Measurements from ENCODE around the gene PITPNM1.

PITPNM1 gene

GRCh38 chr11:67525275-67525976 is 20.3 kb upstream of the PITPNM1 start:
- TF ChIP-seq, protein P1, sequence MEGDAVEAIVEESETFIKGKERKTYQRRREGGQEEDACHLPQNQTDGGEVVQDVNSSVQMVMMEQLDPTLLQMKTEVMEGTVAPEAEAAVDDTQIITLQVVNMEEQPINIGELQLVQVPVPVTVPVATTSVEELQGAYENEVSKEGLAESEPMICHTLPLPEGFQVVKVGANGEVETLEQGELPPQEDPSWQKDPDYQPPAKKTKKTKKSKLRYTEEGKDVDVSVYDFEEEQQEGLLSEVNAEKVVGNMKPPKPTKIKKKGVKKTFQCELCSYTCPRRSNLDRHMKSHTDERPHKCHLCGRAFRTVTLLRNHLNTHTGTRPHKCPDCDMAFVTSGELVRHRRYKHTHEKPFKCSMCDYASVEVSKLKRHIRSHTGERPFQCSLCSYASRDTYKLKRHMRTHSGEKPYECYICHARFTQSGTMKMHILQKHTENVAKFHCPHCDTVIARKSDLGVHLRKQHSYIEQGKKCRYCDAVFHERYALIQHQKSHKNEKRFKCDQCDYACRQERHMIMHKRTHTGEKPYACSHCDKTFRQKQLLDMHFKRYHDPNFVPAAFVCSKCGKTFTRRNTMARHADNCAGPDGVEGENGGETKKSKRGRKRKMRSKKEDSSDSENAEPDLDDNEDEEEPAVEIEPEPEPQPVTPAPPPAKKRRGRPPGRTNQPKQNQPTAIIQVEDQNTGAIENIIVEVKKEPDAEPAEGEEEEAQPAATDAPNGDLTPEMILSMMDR (IDR thresholded peaks at IDR 0.05; ENCODE audit: insufficient read depth, low read length, missing control alignments), result no peak
- ChIA-PET POLR2A (no interaction called here), CTCF (no interaction called here)
- DNase-seq (ENCODE audit: low read depth, low spot score), result no peak
- H3K4me3 ChIP-seq (ENCODE audit: low read depth, low read length), result no peak overlapping the region

GRCh38 chr11:67524480-67524808 is 19.3 kb upstream of the PITPNM1 start:
- POLR2A ChIA-PET, result no interaction called here
- CTCF ChIA-PET, result no interaction called here
- no peak overlapping the region for H3K4me3 ChIP-seq (ENCODE audit: low read depth, low read length)
- TF ChIP-seq, protein P1 (IDR thresholded peaks at IDR 0.05; ENCODE audit: insufficient read depth, low read length, missing control alignments), result no peak
- no peak for DNase-seq (ENCODE audit: low read depth, low spot score)

GRCh38 chr11:67523556-67524479 is 18.7 kb upstream of the PITPNM1 start:
- ChIA-PET POLR2A (no interaction called here), CTCF (no interaction called here)
- H3K4me3 ChIP-seq (ENCODE audit: low read depth, low read length), result no peak overlapping the region
- no peak for DNase-seq (ENCODE audit: low read depth, low spot score)
- TF ChIP-seq, protein P1 (IDR thresholded peaks at IDR 0.05; ENCODE audit: insufficient read depth, low read length, missing control alignments), result no peak

DNA sequence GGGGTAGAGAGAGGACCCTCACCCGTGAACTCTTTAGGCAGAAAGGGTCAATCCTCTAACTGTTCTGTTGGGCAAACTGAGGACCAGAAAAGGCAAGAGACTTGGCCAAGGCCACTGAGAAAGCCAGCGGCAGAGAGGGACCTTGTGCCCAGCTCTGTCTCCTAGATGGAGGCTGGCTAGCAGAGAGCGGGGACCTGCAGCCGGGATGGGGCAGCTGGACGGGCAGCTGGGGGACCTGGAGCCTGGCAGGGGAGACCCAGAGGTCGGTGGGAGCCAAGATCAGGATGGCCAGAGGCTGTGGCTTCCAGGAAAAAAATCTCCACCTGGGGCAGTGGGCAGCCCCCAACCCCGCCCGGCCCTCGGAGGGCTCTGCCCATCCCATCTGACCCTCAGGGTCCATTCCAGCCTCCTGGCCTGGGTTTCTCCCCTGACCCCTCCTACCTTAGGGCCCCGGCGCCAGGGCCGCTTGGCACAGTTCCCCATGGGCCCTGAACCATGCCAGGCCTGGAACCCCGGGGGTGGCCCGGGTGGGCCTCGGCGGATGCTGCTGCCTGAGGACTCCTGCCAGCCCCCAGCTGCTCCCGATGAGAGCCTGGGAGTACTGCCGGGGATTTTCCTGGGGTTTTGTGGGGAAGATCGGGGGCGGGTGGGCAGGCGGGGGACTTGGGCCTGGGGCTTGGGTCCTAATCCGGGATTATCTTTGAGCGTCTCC is 17.8 kb upstream of the PITPNM1 start, which contains the start of gene CABP2:
Gene CABP2, minus strand, starts transcription at position 603 of the 712 bp plus-strand sequence. Its CDS starts 120 bp downstream, at position 483.
- TF ChIP-seq, protein P1 (IDR thresholded peaks at IDR 0.05; ENCODE audit: insufficient read depth, low read length, missing control alignments), result no peak
- CTCF ChIA-PET, result no interaction called here
- H3K4me3 ChIP-seq (ENCODE audit: low read depth, low read length), result no peak within 1 kb of the TSS
- POLR2A ChIA-PET, result no interaction called here
- DNase-seq (ENCODE audit: low read depth, low spot score), result no peak

DNA sequence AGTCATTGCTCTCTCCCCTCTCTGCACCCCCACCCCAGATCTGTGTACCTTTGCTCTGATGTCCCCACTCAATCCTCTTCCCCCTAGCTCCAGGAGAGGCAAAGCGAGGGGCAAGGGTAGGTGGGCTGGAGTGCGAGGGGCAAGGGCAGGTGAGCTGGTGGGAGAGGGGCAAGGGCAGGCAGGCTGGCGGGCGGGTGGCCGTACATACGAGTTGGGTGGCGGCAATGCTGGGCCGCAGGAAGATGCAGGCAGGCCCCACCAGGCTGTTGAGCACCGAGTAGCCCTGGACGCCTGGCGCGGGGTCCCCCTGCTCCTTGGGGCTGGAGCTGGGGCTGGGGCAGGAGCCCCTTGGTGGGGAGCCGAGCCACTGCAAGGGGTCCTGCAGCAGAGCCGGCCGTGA is 17.2 kb upstream of the PITPNM1 start:
- POLR2A ChIA-PET, result no interaction called here
- TF ChIP-seq, protein P1 (IDR thresholded peaks at IDR 0.05; ENCODE audit: insufficient read depth, low read length, missing control alignments), result no peak
- no peak overlapping the region for H3K4me3 ChIP-seq (ENCODE audit: low read depth, low read length)
- CTCF ChIA-PET, result no interaction called here
- DNase-seq (ENCODE audit: low read depth, low spot score), result no peak

DNA sequence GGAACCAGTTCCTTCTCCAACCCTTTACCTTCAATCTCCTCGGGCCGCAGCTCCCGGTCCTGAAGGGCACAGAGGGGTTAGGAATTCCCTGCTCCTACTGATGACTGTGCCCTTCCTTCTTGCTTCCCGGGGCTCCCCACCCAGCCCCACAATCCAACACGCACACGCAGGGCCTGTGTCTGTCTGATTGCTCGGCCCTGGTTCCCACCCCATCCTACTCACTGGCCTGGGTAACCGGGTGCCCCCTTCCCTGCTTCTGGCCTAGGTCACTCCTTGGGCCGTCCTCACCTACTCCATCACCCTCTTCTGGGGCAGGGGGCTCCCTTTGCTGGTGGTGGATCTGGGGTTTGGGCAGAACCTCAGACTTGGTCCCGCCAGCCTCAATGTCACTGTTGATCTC is 16.8 kb upstream of the PITPNM1 start:
- no peak for DNase-seq (ENCODE audit: low read depth, low spot score)
- H3K4me3 ChIP-seq (ENCODE audit: low read depth, low read length), result no peak overlapping the region
- TF ChIP-seq, protein P1 (IDR thresholded peaks at IDR 0.05; ENCODE audit: insufficient read depth, low read length, missing control alignments), result no peak
- ChIA-PET POLR2A (no interaction called here), CTCF (no interaction called here)
